HG03575 (cell line): ENCODE data around the gene TXNRD3.

Source experiments
- ATAC-seq: cut with Tn5 transposase; IDR thresholded peaks from one replicate; pipeline ENCODE4 v1.9.1; 2021; ENCODE audit not compliant: unreplicated experiment, insufficient number of reproducible peaks, low FRiP score; ENCODE audit errors: extremely low read depth

TXNRD3 gene

GRCh38 chr3:126676919-126677705 lies 22.2 kb upstream of the TXNRD3 start:
- no peak for ATAC-seq

DNA sequence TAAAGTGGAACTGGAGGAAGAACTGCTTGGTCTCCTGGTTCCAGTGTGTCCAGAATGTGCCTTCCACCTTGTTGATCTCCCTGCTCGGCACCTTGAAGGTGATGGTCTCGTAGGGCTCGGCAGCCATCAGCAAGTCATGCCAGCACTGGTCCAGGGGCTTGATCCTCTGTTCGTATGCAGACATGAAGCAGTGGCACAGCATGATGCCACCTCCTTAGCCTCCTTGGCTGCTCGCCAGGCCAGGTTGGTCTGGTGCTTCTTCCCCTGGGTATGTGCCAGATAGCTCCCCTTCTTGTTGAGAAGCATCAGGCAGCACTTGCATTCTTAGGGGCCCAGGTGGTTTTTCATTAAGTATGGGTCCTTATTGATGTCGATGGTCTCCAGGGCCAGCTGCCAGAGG lies 17.8 kb upstream of the TXNRD3 start:
- ATAC-seq, result no peak

- ATAC-seq, result no peak
Measured at GRCh38 chr3:126672340-126672739, 17.4 kb upstream of the TXNRD3 start.

GRCh38 chr3:126671521-126671920 lies 16.6 kb upstream of the TXNRD3 start:
- no peak for ATAC-seq

DNA sequence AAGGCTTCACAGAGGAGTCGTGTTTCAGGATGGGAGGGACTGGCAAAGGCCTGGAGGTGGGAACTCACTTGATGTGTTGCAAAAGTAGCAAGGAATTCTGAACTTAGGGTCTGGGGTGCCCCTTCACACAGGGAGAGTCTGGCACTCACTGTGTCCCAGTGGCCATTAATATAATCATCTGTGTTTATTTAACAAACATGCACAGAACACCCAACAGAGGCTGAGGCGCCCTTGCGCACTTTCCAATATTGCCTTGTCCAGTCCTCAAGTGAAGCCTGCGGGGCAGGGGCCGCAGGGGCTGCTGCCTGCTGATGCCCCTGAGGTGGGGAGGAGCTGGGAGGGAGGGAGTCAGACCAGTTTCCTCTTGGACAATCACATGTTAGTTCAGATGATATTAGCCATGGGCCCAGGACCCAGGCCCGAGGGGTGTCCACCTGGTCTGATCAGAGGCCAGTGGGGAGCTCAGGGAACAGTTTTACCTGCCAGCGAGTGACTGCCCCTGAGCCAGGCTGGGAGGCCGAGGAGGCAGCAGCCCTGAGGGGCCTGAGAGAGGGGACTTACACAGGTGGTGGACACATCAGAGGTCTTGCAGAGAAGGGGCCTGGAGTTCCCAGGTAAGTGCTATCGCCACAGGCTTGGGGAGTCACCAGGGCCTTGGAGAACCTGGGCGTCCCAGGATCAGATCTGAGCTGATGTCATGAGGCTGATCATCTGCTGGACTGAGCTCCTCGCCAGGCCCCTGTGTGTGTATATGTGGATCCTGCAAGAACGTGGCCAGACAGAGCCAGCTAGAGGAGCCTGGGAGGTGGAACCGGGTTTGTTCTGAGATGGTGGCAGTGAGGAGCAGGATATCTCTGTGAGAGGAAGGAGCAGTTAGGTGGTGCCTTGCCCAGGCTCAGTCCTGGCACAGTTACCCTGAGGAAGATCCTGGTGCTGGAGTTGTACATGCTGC lies 13.8 kb upstream of the TXNRD3 start:
- ATAC-seq, result no peak

DNA sequence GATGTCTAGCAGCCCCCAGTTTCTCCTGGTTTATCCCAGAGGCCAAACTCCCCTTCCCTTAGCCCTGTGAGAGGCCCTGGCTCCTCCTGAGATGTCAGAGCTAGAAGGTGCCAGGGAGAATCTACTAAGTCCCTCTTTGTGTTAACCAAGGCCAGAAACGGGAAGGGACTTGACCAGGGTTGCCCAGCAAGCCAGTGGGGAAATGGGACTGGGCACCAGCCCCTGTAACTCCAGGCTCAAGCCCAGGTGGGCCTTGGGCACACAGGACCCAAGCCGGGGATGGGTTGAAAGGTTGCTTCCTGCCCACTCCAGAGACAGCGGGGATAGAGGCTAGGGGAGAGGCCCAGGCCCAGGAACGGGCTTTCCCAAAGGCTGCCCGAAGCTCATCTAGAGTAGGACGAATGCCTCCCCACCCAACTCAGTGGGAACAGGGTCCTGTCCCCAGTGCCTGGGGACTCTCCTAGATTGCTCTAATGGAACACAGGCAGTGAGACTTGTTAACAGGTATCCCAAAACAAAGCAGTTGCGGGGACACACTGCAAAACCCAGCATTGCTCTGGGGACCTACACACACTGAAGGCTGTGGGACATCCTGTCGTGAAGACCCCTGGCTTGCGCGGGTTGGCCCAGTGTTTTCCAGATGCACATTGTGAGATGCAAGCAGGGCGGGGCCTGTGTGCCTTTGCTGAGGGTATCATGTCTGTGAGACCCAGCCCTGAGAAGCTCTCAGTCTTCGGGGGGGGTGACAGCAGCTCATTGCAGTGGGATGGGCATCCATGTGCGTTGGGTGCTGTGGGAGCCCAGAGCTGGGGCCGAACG lies 12.9 kb upstream of the TXNRD3 start:
- no peak for ATAC-seq

- no peak for ATAC-seq
Measured at GRCh38 chr3:126666658-126667528, 12.0 kb upstream of the TXNRD3 start.

- ATAC-seq, result no peak
Measured at GRCh38 chr3:126665959-126666657, 11.2 kb upstream of the TXNRD3 start.

GRCh38 chr3:126665221-126665936 lies 10.5 kb upstream of the TXNRD3 start:
- ATAC-seq, result no peak

DNA sequence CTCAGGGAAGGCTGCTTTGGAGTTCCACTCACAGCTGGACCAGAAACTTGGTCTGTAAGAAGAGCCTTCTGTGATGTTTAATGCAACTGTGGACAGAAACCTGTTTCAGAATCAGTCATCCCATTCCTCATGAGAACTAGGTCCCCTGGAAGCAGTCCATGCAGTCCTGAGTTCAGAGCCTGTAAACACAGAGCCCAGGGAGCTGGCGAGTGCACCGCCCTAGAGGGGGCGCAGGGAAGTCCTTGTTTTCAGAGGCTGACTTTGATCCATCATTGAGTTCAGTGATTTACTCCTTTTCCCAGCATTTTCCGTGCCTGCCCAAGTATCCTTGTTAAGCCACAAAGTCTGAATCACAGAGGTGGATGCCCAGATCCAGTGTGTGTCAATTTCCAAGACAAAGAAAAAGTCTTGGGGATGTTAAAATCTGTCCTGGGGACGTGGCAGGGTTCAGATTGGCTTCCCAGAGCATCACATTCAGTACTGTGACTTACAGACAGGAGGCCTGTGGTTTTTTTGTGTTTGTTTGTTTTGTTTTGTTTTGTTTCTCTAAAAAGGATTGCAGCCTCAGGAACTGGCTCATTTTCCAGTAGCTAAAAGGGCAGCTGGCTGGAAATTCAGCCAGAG lies 9.8 kb upstream of the TXNRD3 start:
- ATAC-seq, result no peak

DNA sequence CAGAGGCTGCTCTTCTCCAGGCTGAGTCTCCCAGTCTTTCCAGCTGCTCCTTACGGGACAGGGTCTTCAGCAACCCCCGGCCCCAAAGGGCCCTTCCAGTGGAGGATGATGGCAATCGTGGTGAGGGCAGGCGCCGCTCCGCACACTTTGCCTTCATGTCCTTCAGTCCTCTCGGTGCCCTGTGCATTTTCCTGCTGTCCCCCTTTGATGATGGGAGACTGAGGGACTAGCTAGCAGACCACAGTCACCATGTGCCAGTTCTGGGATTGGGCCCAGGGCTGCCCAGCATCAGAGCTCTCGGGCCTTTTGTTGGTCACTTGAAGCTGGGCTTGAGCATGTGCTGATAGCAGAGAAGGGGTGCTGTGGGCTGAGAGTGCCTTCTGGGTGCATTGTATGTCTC lies 8.8 kb upstream of the TXNRD3 start:
- ATAC-seq, result no peak

DNA sequence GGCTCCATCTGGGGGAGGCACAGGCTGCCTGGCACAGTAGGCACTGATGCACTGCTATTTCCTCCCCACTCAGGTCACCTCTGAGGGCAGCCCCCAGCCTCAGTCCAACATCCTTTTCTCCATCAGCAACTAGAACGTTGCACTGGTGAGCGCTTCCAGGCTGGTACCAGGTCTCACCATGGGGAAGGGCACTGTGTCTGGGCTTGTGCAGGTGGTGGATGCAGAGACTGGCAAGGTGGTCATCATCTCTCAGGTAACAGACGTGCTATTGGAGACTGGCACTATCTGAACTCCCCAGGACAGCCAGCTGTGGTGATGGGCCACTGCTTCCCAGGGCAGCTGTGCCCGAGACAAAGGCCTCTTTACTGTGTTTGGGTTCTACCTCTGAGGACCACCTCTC lies 8.3 kb upstream of the TXNRD3 start:
- no peak for ATAC-seq

DNA sequence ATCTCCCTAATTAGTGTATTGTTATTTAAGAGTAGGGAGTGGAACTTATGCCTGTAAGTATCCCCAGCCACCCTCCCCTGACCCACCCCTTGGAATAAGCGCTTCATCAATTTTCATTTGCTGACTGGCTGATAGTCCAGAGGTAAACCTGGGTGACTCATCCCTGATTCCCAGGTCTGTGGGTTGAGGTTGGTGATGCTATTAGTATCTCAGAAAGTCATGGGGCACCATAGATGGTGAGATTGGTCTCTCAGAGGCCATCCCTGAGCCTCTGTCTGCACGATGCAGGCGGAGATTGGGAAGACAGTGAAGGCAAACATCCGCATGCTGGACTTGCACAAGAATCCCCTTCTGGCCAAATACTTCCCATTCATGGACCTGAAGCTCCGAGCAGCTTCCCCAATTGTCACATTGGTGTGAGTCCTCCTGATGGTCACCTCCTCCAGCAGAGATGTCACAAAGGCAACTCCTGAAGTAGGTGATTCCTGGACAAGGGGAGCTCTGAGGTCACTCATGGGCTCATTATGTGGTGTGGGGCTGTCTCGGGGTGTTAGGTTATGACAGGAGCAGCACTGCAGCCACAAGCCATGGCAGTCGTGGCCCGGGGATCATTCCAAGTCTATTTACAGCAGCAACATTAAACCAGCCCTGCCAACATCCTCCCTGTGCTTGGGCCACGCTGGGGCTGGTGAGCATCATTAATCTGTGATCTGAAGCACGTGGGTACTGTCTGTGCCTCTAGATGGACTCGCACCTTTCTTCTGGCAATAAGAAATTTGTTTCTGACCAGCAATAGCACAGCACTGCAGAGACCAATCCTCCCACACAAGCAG lies 6.8 kb upstream of the TXNRD3 start:
- no peak for ATAC-seq

DNA sequence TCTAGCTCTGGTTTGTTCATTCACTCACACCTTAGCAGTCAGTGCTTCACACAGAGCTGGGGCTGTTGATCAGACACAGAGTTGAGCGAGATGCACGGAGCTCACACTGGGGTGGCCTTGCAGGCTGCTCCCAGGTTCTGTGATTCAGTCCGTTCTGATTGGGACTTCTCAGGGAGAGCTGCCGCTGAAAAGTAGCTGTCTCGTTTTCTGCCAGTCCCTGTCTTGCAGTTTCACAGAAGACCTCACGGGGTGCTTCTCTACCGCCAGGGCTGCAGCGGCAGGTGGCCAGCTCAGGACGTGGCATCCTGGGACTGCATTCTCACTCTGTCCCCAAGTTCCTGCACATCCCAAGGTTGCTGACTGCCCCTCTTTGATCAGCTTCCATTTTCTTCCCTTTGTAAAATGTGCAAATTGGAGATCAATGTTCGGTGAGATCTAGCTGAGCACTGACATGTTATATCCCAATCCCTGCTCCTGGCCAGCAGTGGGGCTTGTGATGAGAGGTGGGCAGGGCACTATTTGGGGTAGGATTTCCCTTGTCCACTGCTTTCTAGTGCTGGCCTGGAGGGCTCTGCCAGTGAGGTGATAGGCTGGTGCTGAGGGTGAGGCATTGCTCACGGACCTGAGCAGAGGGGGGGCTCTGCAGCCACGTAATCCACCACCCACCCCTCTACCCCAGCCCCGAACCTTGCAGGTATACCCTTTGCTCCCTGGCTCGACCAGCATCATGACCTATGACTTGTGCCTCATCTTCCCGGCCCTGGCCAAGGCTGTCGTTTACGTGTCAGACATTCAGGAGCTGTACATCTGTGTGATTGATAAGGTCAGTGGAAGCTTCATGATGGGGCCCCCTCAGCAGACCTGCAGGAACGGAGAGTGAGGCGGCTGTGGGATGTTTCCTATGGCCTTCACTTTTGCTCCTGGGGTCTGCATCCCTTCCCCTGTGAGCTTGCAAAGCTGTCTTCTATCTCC lies 5.3 kb upstream of the TXNRD3 start:
- ATAC-seq, result no peak

DNA sequence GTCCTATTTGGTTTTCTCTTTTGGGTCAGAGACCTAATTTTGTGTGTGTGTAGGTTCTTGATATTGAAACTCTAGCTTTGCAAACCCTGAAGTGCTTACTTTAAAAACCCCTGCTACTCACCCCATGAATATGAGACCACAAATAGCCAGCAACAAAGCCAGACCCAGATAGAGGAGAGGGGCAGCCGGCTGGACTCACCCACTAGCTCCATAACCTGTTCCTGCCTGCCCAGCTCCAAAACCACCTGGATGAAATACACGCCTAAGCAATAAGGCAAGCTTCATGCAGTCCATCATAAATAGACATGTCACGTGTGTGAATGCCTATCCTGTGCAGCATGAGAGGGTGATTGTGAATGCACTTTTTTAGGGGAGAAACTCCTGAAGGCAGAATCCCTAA lies 3.7 kb upstream of the TXNRD3 start:
- no peak for ATAC-seq
